ENCODE results near the gene NUTM2G.
"Not testable (repeated sequence)": the region's sequence is repeated elsewhere in the genome, so short reads cannot be mapped to it uniquely, and the experiment has no call there.

- TF ChIP-seq POLR2A, POLR2AphosphoS5, TAF1, SPI1, POU2F2 (IDR thresholded peaks at IDR 0.05; ENCODE audit: low read depth, low read length): not testable (repeated sequence)
Observed at GRCh38 chr9:96900010-96900409, 28.6 kb upstream of the NUTM2G start.

Data from GM12891 (cell line).